ENCODE data around the gene ISCU.

The ISCU gene

GRCh38 chr12:108562348-108563135, at the start of gene ISCU:
TSS of gene ISCU (plus strand) at chr12:108562596. CDS start at chr12:108562623, 27 bp downstream.
- DNase-seq (ENCODE audit: low read depth), result peak; percentile 98

- no peak for DNase-seq (ENCODE audit: low read depth)
Observed at GRCh38 chr12:108514468-108514972, 47.9 kb upstream of the ISCU start.

- peak; percentile 99 for DNase-seq (ENCODE audit: low read depth)
Observed at GRCh38 chr12:108514973-108515814, 47.2 kb upstream of the ISCU start, which contains the start of gene FICD. TSS of gene FICD (plus strand) at chr12:108515277. CDS start at chr12:108516973, 1,696 bp downstream.

- DNase-seq (ENCODE audit: low read depth), result no peak
Observed at GRCh38 chr12:108515916-108516315, 46.5 kb upstream of the ISCU start.

- no peak for DNase-seq (ENCODE audit: low read depth)
Observed at GRCh38 chr12:108516511-108517275, 45.7 kb upstream of the ISCU start.

- no peak for DNase-seq (ENCODE audit: low read depth)
Observed at GRCh38 chr12:108517288-108518100, 44.9 kb upstream of the ISCU start.

- no peak for DNase-seq (ENCODE audit: low read depth)
Observed at GRCh38 chr12:108518101-108518715, 44.2 kb upstream of the ISCU start.

GRCh38 chr12:108518716-108519496, 43.5 kb upstream of the ISCU start:
- DNase-seq (ENCODE audit: low read depth), result no peak

- DNase-seq (ENCODE audit: low read depth), result no peak
Observed at GRCh38 chr12:108519558-108519957, 42.8 kb upstream of the ISCU start.

- DNase-seq (ENCODE audit: low read depth), result no peak
Observed at GRCh38 chr12:108523365-108523764, 39.0 kb upstream of the ISCU start.

- DNase-seq (ENCODE audit: low read depth), result no peak
Observed at GRCh38 chr12:108525681-108526080, 36.7 kb upstream of the ISCU start.

GRCh38 chr12:108526482-108527165, 35.8 kb upstream of the ISCU start:
- no peak for DNase-seq (ENCODE audit: low read depth)

- DNase-seq (ENCODE audit: low read depth), result no peak
Observed at GRCh38 chr12:108527166-108527496, 35.3 kb upstream of the ISCU start.

- DNase-seq (ENCODE audit: low read depth), result no peak
Observed at GRCh38 chr12:108530161-108530560, 32.2 kb upstream of the ISCU start.

- DNase-seq (ENCODE audit: low read depth), result no peak
Observed at GRCh38 chr12:108531929-108532848, 30.2 kb upstream of the ISCU start.

GRCh38 chr12:108538146-108538545, 24.2 kb upstream of the ISCU start:
- DNase-seq (ENCODE audit: low read depth), result no peak

- no peak for DNase-seq (ENCODE audit: low read depth)
Observed at GRCh38 chr12:108538616-108539195, 23.7 kb upstream of the ISCU start.

GRCh38 chr12:108542320-108542719, 20.1 kb upstream of the ISCU start:
- no peak for DNase-seq (ENCODE audit: low read depth)
